HG03378 (cell line): ENCODE results near the gene DENND1B.
A peak's percentile ranks its signal among the peaks of the same experiment; 100 is the strongest.
"Not testable (repeated sequence)": the region's sequence is repeated elsewhere in the genome, so short reads cannot be mapped to it uniquely, and the experiment has no call there.

Experiments
- ATAC-seq: cut with Tn5 transposase; IDR thresholded peaks from one replicate; pipeline ENCODE4 v1.9.1; 2021; ENCODE audit warnings: mild to moderate bottlenecking, moderate library complexity; ENCODE audit not compliant: unreplicated experiment

The DENND1B gene

GRCh38 chr1:197750366-197750765, 24.9 kb downstream of the DENND1B start:
- no peak for ATAC-seq

DNA sequence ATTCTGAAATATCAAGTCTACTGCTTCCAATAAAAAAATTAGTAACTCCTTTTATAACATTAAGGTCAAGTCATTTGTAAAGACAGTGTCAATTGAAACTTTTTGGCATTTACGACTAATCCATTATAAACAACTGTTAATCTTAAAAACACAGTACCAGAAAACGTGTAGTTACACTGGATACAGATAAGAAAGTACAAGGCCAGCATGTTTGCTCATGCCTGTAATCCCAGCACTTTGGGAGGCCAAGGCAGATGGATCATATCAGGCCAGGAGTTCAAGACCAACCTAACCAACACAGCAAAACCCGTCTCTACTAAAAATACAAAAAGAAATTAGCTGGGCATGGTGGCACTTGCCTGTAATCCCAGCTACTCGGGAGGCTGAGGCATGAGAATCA, 29.4 kb downstream of the DENND1B start:
- ATAC-seq: no peak

GRCh38 chr1:197744979-197745378, 30.3 kb downstream of the DENND1B start:
- ATAC-seq: no peak

- no peak for ATAC-seq
Observed at GRCh38 chr1:197743578-197743977, 31.7 kb downstream of the DENND1B start.

DNA sequence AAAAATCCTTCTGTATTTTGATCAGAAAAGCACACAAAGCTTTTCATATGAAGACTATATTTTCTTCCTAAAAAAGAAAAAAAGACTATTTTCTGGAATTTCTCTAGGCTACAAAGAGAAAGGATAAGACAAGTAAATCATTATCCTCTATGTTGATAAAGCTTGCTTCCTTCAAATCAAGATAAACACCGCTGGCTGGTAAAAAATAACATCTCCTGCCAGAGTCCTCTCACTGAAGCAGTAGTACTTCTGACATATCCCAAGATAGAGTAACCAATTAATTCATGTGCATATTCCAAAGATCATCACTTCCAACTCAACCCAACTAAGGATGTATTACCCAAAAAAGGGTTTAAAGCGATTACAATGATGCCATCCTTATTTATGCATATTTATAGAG, 34.3 kb downstream of the DENND1B start:
- ATAC-seq: no peak

GRCh38 chr1:197738927-197739326, 36.4 kb downstream of the DENND1B start:
- no peak for ATAC-seq

DNA sequence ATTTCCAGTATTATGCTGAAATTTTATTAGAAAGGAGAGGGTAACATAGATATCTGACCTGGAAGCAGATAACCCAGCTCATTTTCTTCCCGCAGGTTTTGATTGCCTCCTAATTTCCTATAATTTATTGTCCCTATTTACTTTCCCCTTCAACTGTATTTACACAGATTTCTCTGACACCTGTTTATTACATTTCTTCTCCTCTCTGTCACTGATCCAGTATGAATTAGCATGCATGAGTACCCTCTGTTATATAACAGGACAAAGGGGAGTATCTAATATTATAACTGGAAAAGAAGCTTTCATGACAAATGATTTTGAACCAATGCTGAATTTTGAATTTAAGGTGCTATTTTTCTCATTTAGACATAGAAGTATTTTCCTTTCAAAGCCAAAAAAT, 37.4 kb downstream of the DENND1B start:
- no peak for ATAC-seq

- ATAC-seq: no peak
Observed at GRCh38 chr1:197736685-197737084, 38.6 kb downstream of the DENND1B start.

GRCh38 chr1:197735461-197735860, 39.8 kb downstream of the DENND1B start:
- ATAC-seq: no peak

DNA sequence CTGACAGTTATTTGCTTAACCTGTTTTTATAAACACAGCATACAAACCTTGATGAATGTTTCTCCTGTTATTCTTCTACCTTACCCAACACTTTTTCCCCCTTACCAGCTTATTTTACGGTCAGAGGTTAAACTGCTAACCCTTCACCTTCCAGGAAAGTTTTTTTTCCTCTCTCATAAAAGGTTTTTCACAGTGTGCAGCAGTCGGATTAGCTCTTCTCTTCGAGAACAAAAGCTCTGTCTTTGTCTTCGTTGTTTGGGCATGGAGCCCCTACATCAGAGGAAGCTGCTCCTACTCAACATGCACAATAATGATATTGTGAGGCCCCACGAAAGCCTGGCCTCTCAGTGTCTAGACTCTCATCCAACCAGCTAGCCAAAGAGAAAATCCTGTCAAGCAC, 42.0 kb downstream of the DENND1B start:
- ATAC-seq: no peak

DNA sequence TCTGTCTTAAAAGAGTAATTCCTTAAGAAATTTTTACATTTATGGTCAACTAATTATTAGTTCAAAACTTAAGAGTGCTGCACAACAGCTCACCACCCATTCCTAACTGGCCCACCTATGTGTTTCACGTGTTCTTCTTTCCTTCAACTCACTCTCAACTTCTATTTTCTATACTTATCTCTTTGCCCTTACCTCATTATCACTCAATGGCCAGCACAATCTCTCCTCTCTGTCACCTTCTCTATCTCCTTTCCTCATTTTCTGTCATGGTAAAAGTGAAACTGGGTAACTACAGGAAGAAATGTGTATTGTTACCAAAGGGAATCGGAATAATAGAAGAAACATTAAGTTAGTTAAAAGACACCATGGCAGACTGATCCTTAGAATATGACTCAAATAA, 43.1 kb downstream of the DENND1B start:
- no peak for ATAC-seq

DNA sequence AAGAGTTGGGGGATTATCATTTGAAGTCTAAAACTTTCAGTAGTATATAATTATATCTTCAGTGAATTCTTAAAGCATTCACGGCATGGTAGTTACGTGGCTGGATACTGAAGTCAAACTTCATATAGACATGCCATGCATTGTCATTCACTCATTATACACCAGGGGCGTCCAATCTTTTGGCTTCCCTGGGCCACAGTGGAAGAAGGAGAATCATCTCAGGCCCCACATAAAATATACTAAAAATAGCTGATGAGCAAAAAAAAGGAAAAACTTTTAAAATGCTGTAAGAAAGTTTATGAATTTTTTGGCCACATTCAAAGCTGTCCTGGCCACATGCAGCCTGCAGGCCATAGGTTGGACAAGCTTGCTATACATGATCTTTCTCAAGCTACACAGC, 43.8 kb downstream of the DENND1B start:
- ATAC-seq: no peak

GRCh38 chr1:197725976-197726375, 49.3 kb downstream of the DENND1B start:
- no peak for ATAC-seq

DNA sequence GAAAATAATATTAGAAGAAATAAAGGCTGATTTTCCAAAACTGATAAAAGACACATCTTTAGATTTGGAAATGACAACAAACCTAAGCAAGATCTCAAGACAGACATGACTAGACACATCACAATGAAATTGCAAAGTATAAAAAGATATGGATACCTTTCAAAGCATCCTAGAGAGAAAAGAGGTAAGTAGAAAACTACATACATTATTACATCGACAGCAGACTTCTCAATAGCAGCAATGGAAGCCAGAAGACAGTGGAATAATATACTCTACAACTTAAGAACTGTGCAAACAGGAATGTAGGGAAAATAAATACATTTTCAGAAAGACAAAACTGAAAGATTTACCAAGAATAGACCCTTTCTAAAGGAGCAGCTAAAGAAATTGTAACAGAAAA, 50.2 kb downstream of the DENND1B start:
- ATAC-seq: no peak

DNA sequence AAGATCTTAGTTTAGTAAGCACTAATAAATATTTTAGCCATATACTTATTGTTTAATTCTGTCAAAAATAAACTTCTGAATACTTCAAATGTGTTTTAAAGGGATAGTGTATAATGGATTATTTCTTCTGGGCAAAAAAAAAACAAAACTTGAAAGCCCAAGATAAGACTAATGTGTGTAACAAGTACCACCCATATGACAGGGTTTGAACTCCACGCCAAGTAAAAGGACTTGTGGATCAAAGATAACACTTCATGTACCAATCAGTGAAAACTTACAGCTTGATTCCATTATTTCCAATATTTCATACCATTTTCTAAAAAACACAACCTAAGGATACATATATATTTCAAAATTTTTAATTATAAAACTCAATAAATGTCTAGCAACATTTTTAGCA, 59.5 kb downstream of the DENND1B start:
- no peak for ATAC-seq

DNA sequence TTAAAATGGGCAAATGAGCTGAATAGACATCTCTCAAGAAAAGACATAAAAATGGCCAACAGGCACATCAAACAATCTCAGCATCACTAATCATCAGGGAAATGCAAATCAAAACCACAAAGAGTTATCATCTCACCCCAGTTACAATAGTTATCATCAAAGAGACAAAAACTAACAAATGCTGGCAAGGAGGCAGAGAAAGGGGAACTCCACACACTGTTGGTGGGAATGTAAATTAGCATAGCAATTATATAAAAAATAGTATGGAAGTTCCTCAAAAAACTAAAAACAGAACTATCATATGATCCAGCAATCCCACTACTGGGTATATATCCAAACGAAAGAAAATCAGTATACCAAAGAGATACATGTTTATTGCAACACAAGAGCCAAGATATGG, 68.7 kb downstream of the DENND1B start:
- no peak for ATAC-seq

GRCh38 chr1:197705941-197706340, 69.3 kb downstream of the DENND1B start:
- ATAC-seq: no peak

DNA sequence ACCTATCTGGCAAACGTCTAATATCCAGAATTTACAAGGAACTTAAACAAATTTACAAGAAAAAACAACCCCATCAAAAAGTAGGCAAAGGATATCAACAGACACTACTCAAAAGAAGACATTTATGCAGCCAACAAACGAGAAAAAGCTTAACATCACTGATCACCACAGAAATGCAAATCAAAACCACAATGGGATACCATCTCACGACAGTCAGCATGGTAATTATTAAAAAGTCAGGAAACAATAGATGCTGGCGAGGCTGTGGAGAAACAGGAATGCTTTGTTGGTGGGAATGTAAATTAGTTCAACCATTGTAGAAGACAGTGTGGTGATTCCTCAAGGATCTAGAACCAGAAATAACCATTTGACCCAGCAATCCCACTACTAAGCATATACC, 74.6 kb downstream of the DENND1B start:
- ATAC-seq: not testable (repeated sequence)

GRCh38 chr1:197696372-197696771, 78.9 kb downstream of the DENND1B start:
- no peak for ATAC-seq

DNA sequence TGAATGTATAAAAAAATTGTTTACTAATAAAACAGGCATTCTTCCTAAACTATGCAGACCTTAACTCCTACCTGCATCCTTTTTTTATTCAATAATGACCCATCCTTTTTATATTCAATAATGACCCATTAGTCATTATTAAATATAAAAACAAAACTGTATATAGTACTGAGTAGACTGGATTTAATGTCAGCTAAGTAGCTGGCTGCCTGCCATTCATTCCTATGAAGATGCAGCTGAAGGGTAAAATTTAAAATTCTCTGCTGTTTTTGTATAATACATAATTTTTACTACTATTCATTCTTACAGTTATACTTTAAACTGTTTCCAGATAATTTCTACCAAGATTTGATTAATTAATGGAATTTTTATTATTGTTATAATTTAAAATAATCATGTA, 79.3 kb downstream of the DENND1B start:
- no peak for ATAC-seq

- ATAC-seq: peak; percentile 64
Observed at GRCh38 chr1:197692965-197693364, 82.3 kb downstream of the DENND1B start.

- ATAC-seq: no peak
Observed at GRCh38 chr1:197691816-197692215, 83.5 kb downstream of the DENND1B start.

DNA sequence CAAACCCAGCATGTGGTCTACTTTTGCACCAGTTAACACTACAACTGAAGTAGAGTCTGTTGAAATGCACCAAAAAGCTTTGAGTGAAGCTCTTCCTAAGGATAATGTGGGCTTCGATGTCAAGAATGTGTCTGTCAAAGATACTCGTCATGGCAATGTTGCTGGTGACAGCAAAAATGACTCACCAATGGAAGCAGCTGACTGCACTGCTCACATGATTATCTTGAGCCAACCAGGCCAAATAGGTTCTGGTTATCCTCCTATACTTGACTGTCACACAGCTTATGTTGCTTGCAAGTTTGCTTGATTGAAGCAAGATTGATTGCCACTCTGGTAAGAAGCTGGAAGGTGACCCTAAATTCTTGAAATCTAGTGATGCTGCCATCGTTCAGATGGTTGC, 85.2 kb downstream of the DENND1B start:
- ATAC-seq: no peak

GRCh38 chr1:197688233-197688632, 87.0 kb downstream of the DENND1B start:
- ATAC-seq: no peak
